OCI-LY7 (cell line): ENCODE measurements around the gene KLK10.

ENCODE experiments used
- CTCF ChIP-seq: fragments of 200-600 bp; sonication (generic); conservative IDR thresholded peaks from 2 replicates; pipeline ENCODE4 v1.5.1; 2014; ENCODE audit warnings: mild to moderate bottlenecking, antibody characterized with exemption, low read length, moderate library complexity, mixed read lengths
- EZH2phosphoT487 ChIP-seq: fragments of 200-600 bp; sonication (generic); IDR thresholded peaks from 2 replicates; pipeline ENCODE4 v1.6.1; 2018; ENCODE audit warnings: low read depth, borderline replicate concordance, mild to moderate bottlenecking, mixed run types, antibody characterized with exemption, low read length, moderate library complexity, mixed read lengths

- no peak for TF ChIP-seq CTCF
- TF ChIP-seq EZH2phosphoT487, result no peak
Observed at GRCh38 chr19:50998686-50999085, 20.8 kb downstream of the KLK10 start.
